GM21390 (cell line): ENCODE data around the gene PGBD5.

Experiments used
- ATAC-seq: cut with Tn5 transposase; IDR thresholded peaks from one replicate; pipeline ENCODE4 v1.9.1; 2021; ENCODE audit not compliant: unreplicated experiment

The PGBD5 gene

GRCh38 chr1:230377851-230378250 lies 48.3 kb downstream of the PGBD5 start:
- no peak for ATAC-seq

- ATAC-seq: no peak
Measured at GRCh38 chr1:230377324-230377723, 48.8 kb downstream of the PGBD5 start.

GRCh38 chr1:230376296-230376695 lies 49.8 kb downstream of the PGBD5 start:
- no peak for ATAC-seq

GRCh38 chr1:230375780-230376179 lies 50.4 kb downstream of the PGBD5 start:
- no peak for ATAC-seq

- ATAC-seq: no peak
Measured at GRCh38 chr1:230375147-230375546, 51.0 kb downstream of the PGBD5 start.

- no peak for ATAC-seq
Measured at GRCh38 chr1:230371923-230372703, 54.0 kb downstream of the PGBD5 start.

- no peak for ATAC-seq
Measured at GRCh38 chr1:230370109-230370508, 56.0 kb downstream of the PGBD5 start.

- ATAC-seq: no peak
Measured at GRCh38 chr1:230368871-230369270, 57.3 kb downstream of the PGBD5 start.

- no peak for ATAC-seq
Measured at GRCh38 chr1:230368363-230368762, 57.8 kb downstream of the PGBD5 start.

- ATAC-seq: no peak
Measured at GRCh38 chr1:230366504-230366915, 59.6 kb downstream of the PGBD5 start.

- ATAC-seq: no peak
Measured at GRCh38 chr1:230365723-230366307, 60.3 kb downstream of the PGBD5 start.

- no peak for ATAC-seq
Measured at GRCh38 chr1:230362949-230363348, 63.2 kb downstream of the PGBD5 start.

- no peak for ATAC-seq
Measured at GRCh38 chr1:230361941-230362340, 64.2 kb downstream of the PGBD5 start.

GRCh38 chr1:230359992-230360668 lies 66.0 kb downstream of the PGBD5 start:
- ATAC-seq: no peak

GRCh38 chr1:230356869-230357794 lies 69.0 kb downstream of the PGBD5 start:
- no peak for ATAC-seq

GRCh38 chr1:230356190-230356589 lies 69.9 kb downstream of the PGBD5 start:
- ATAC-seq: no peak

GRCh38 chr1:230355594-230355993 lies 70.5 kb downstream of the PGBD5 start:
- ATAC-seq: no peak

GRCh38 chr1:230355128-230355527 lies 71.0 kb downstream of the PGBD5 start:
- no peak for ATAC-seq

GRCh38 chr1:230354005-230354404 lies 72.1 kb downstream of the PGBD5 start:
- no peak for ATAC-seq

GRCh38 chr1:230352537-230352936 lies 73.6 kb downstream of the PGBD5 start:
- no peak for ATAC-seq

GRCh38 chr1:230351983-230352382 lies 74.1 kb downstream of the PGBD5 start:
- ATAC-seq: no peak
